CD8-positive, alpha-beta memory T cell (primary cell): Measurements from ENCODE around the gene PRKAG2. TPM values are rescaled to one million over a fixed set of nuclear protein-coding genes. Genes with fewer than 3 reads are reported as not detected.

Source experiments
- CTCF ChIA-PET: fragments of 350-600 bp; sonication (Branson Sonifier 250); formaldehyde crosslinking; loops from one replicate; lab custom pipeline; 2021; ENCODE audit warnings: antibody characterized with exemption; lab: Charles Lee
- POLR2A ChIA-PET: fragments of 350-600 bp; sonication (Branson Sonifier 250); formaldehyde crosslinking; loops from one replicate; lab custom pipeline; 2021; ENCODE audit warnings: antibody characterized with exemption; lab: Charles Lee
- DNase-seq, 5 donors: peaks; one replicate each; pipeline versions ENCODE4 v3.0.0 to v3.0.0-alpha.2; 2020 to 2022; ENCODE audit warnings: mixed read lengths in 1 of 5
- H3K27ac ChIP-seq: one replicate; pipeline ENCODE4 v1.7.0; 2013; ENCODE audit warnings: low read depth, mild to moderate bottlenecking, low read length, moderate library complexity
- H3K27me3 ChIP-seq: 2 replicates; pipeline ENCODE4 v1.7.0; 2013; ENCODE audit warnings: low read length, mild to moderate bottlenecking; ENCODE audit not compliant: insufficient read depth, poor library complexity, severe bottlenecking
- H3K36me3 ChIP-seq: 2 replicates; pipeline ENCODE4 v1.7.0; 2013; ENCODE audit warnings: mild to moderate bottlenecking, low read length, moderate library complexity; ENCODE audit not compliant: insufficient read depth
- H3K4me1 ChIP-seq: 2 replicates; pipeline ENCODE4 v1.7.0; 2013; ENCODE audit warnings: mild to moderate bottlenecking, low read length, moderate library complexity; ENCODE audit not compliant: insufficient read depth
- H3K4me3 ChIP-seq: 2 replicates; pipeline ENCODE4 v1.7.0; 2013; ENCODE audit warnings: mild to moderate bottlenecking, low read length
- H3K9me3 ChIP-seq: 2 replicates; pipeline ENCODE4 v1.7.0; 2013; ENCODE audit warnings: mild to moderate bottlenecking, low read length
- H3K27ac Mint-ChIP-seq, 8 donors: one replicate each; pipeline ENCODE4 v1.8.0; 2020 to 2021; ENCODE audit warnings: mixed read lengths in 8 of 8, mild to moderate bottlenecking in 6 of 8, inconsistent platforms in 3 of 8, moderate library complexity in 3 of 8
- H3K27me3 Mint-ChIP-seq, 2 donors: one replicate each; pipeline ENCODE4 v1.8.0; 2020 to 2021; ENCODE audit warnings: mixed read lengths in 2 of 2, mild to moderate bottlenecking in 1 of 2, moderate library complexity in 1 of 2
- H3K36me3 Mint-ChIP-seq, 3 donors: one replicate each; pipeline ENCODE4 v1.8.0; 2020 to 2021; ENCODE audit warnings: mixed read lengths in 3 of 3, inconsistent platforms in 1 of 3, mild to moderate bottlenecking in 1 of 3
- H3K4me1 Mint-ChIP-seq, 3 donors: one replicate each; pipeline ENCODE4 v1.8.0; 2020 to 2021; ENCODE audit warnings: mixed read lengths in 3 of 3, inconsistent platforms in 1 of 3, mild to moderate bottlenecking in 1 of 3
- H3K4me3 Mint-ChIP-seq, 7 donors: one replicate each; pipeline ENCODE4 v1.8.0; 2020 to 2021; ENCODE audit warnings: mixed read lengths in 7 of 7, mild to moderate bottlenecking in 6 of 7, moderate library complexity in 4 of 7, inconsistent platforms in 2 of 7
- H3K9me3 Mint-ChIP-seq, 5 donors: one replicate each; pipeline ENCODE4 v1.8.0; 2020 to 2022; ENCODE audit warnings: mixed read lengths in 5 of 5, mild to moderate bottlenecking in 3 of 5, moderate library complexity in 2 of 5, inconsistent platforms in 1 of 5
- polyA plus RNA-seq: library from polyadenylated mRNA; unstranded; fragments of 300-500 nt; fragmentation: Illumina TruSeq; gene quantifications from one replicate; pipeline ENCODE4 v1.2.3, GENCODE V29; 2021
- total RNA-seq, 2 experiments: library from RNA; stranded (reverse); gene quantifications; one replicate each; pipeline ENCODE4 v1.2.3, GENCODE V29; 2021

The PRKAG2 gene
- total and polyA plus RNA-seq, 3 experiments from 2014 or later: 23.1 to 31.4 (median 27.2) TPM

GRCh38 chr7:151822541-151823181 lies 54.3 kb downstream of the PRKAG2 start:
- CTCF ChIA-PET: interaction anchor here (1.1 kb wide), 1 partner anchor 8 kb away, joined by 5 read pairs; no protein-coding TSS in a partner anchor
- no peak overlapping the region for H3K4me3 Mint-ChIP-seq
- H3K36me3 ChIP-seq: no peaks in the 10 kb centered on the region

GRCh38 chr7:151821806-151822540 lies 54.9 kb downstream of the PRKAG2 start:
- Histone ChIP-seq H3K27me3 (no peaks in the 10 kb centered on the region), H3K36me3 (no peaks in the 10 kb centered on the region), H3K4me1 (no peaks in the 10 kb centered on the region), H3K27ac (no peak overlapping the region), H3K9me3 (no peaks in the 10 kb centered on the region), H3K4me3 (no peak overlapping the region)
- peaks cover 0 to 7% (median 4%) of the 10 kb centered on the region in 3 donors for H3K36me3 Mint-ChIP-seq
- no peaks in the 10 kb centered on the region for H3K9me3 Mint-ChIP-seq
- no peak overlapping the region for H3K4me3 Mint-ChIP-seq
- peaks cover 0 to 28% (median 4%) of the 10 kb centered on the region in 3 donors for H3K4me1 Mint-ChIP-seq
- H3K27me3 Mint-ChIP-seq: no peaks in the 10 kb centered on the region
- peak overlapping the region in 2 of 8 donors; percentile 38 to 90 for H3K27ac Mint-ChIP-seq
- ChIA-PET CTCF (no interaction called here), POLR2A (no interaction called here)
- no peak for DNase-seq

More at GRCh38 chr7:151822541-151823181, 54.3 kb downstream of the PRKAG2 start:
- DNase-seq: no peak
- Mint-ChIP-seq H3K9me3 (no peaks in the 10 kb centered on the region), H3K36me3 (peaks cover 0 to 4% (median 2%) of the 10 kb centered on the region in 3 donors), H3K27ac (peak overlapping the region in 1 of 8 donors; percentile 90), H3K4me1 (peaks cover under 1 to 25% (median 4%) of the 10 kb centered on the region in 3 donors), H3K27me3 (no peaks in the 10 kb centered on the region)
- Histone ChIP-seq H3K27ac (no peak overlapping the region), H3K4me1 (no peaks in the 10 kb centered on the region), H3K9me3 (no peaks in the 10 kb centered on the region), H3K27me3 (no peaks in the 10 kb centered on the region), H3K4me3 (no peak overlapping the region)
- POLR2A ChIA-PET: no interaction called here

DNA sequence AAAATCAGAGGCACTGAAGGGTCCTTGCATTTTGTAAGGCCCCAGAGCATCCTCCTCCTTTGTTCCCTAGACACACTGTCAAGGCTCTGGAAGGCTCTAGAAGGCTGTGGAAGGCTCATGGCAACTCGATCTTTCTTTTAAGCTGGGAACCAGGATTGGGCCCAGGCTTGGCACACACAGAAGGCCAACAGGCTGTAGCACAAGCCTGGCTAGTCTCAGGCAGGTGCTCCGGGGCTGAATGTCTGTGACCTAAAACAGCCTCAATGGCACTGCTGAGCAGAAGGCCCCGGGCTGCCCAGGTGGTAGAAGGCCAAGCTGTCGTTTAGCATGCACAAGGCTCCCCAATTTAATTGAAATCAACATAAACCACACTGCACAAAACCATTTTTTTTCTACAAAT lies 55.7 kb downstream of the PRKAG2 start:
- Mint-ChIP-seq H3K27me3 (no peaks in the 10 kb centered on the region), H3K36me3 (peaks cover 0 to 7% (median 3%) of the 10 kb centered on the region in 3 donors)

GRCh38 chr7:151820491-151821105 lies 56.3 kb downstream of the PRKAG2 start:
- H3K27ac Mint-ChIP-seq: peak overlapping the region in 3 of 8 donors; percentile 2 to 26 (median 4)
- Histone ChIP-seq H3K36me3 (no peaks in the 10 kb centered on the region), H3K27ac (no peak overlapping the region), H3K9me3 (no peaks in the 10 kb centered on the region), H3K4me1 (no peaks in the 10 kb centered on the region), H3K27me3 (no peaks in the 10 kb centered on the region), H3K4me3 (no peak overlapping the region)
- ChIA-PET CTCF (no interaction called here), POLR2A (no interaction called here)
- no peaks in the 10 kb centered on the region for H3K9me3 Mint-ChIP-seq
- peaks cover 0 to 7% (median 4%) of the 10 kb centered on the region in 3 donors for H3K36me3 Mint-ChIP-seq
- DNase-seq: no peak
- no peak overlapping the region for H3K4me3 Mint-ChIP-seq
- peaks cover 0 to 30% (median 4%) of the 10 kb centered on the region in 3 donors for H3K4me1 Mint-ChIP-seq
- no peaks in the 10 kb centered on the region for H3K27me3 Mint-ChIP-seq

More for the DNA sequence above, 55.7 kb downstream of the PRKAG2 start:
- H3K27ac ChIP-seq: no peak overlapping the region
- no peak overlapping the region for H3K4me3 Mint-ChIP-seq
- H3K9me3 Mint-ChIP-seq: no peaks in the 10 kb centered on the region
- H3K9me3 ChIP-seq: no peaks in the 10 kb centered on the region
- no peak overlapping the region for H3K27ac Mint-ChIP-seq
- no peak overlapping the region for H3K4me3 ChIP-seq
- CTCF ChIA-PET: no interaction called here
- POLR2A ChIA-PET: no interaction called here
- no peaks in the 10 kb centered on the region for H3K27me3 ChIP-seq
- H3K4me1 ChIP-seq: no peaks in the 10 kb centered on the region
- peaks cover 0 to 27% (median 4%) of the 10 kb centered on the region in 3 donors for H3K4me1 Mint-ChIP-seq
- H3K36me3 ChIP-seq: no peaks in the 10 kb centered on the region
- DNase-seq: no peak

GRCh38 chr7:151819866-151820265 lies 57.0 kb downstream of the PRKAG2 start:
- POLR2A ChIA-PET: no interaction called here

DNA sequence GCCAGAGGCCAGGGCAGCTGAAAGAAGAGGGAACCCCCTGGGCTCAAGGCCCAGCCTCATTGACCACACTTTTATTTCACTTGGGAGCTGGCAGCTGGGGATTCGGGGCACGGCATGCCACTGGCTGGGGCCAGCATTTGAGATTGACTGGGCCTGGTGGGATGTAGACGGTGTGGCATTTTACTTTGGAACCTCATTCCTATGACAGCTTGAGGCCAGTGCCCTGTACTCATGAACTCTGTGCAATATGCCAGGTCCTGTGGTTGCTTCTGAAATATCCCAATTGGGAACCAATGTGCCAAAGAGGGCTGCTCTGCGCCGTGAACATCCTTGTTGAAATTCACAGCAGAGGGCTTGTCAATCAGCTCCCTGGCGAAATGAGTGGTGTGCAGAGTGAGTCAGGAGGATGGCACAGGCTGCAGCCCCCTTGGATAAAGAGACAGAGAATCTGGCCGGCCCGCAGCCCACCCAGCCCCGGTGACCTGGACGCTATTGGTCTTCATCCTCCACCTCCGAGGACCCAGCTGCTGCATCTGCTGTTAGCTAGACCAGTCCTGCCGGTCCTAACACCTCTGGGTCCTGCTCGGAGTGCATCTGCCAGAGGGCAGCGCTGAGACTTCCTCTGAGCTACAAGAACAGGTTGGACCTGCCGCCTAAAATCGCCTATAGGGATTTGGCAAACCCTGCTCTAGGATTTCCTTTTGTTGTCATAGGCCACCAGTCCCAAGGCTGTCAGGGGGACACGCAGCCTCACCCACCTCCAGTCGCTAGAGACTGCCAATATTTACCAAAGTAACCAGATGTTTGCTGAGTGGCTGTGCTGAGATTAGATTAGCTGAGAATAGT lies 58.0 kb downstream of the PRKAG2 start:
- no peak overlapping the region for H3K4me3 Mint-ChIP-seq
- CTCF ChIA-PET: no interaction called here

More at GRCh38 chr7:151819866-151820265, 57.0 kb downstream of the PRKAG2 start:
- H3K4me1 ChIP-seq: no peaks in the 10 kb centered on the region
- CTCF ChIA-PET: no interaction called here
- H3K27me3 ChIP-seq: no peaks in the 10 kb centered on the region
- no peaks in the 10 kb centered on the region for H3K9me3 ChIP-seq
- DNase-seq: no peak
- H3K4me3 ChIP-seq: no peak overlapping the region
- Mint-ChIP-seq H3K4me1 (peaks cover 0 to 37% (median 4%) of the 10 kb centered on the region in 3 donors), H3K27ac (peak overlapping the region in 2 of 8 donors; percentile 33 to 78), H3K27me3 (no peaks in the 10 kb centered on the region), H3K4me3 (no peak overlapping the region), H3K36me3 (peaks cover 0 to 7% (median 4%) of the 10 kb centered on the region in 3 donors), H3K9me3 (no peaks in the 10 kb centered on the region)
- H3K27ac ChIP-seq: no peak overlapping the region
- no peaks in the 10 kb centered on the region for H3K36me3 ChIP-seq

DNA sequence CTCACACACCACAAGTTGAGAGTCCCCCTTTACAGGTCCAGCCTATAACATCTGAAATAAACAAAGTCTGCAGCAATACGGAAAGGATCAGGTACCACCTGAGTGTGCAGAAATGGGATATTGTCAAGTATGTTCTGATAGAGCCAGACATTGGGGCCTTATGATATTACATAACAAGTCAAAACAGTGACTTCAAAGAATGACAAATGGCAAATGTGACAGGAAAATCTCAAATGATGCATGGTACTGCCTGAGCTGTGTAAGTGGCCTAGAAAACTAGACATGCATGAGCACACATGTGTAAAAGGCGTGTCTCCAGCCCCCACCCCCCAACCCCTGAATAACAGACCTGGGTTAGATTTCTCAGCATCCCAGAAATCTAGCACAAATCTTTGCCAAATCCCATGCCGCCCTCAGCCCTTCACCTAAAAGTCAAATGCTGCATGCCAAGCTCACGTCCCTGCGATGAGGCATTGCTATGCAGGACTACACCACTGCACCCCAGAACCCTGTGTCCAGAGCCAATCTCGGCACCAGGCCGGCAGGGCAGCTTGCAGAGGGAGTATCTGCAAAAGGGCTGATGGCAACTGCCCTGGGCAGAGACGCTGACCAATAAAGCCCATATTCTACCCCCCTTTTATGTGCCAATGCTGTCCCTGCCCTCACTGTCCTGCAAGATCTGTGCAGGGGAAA lies 58.8 kb downstream of the PRKAG2 start:
- H3K36me3 Mint-ChIP-seq: peaks cover 0 to 7% (median 2%) of the 10 kb centered on the region in 3 donors
- H3K4me3 Mint-ChIP-seq: no peak overlapping the region
- CTCF ChIA-PET: no interaction called here

More for the DNA sequence above, 58.0 kb downstream of the PRKAG2 start:
- Histone ChIP-seq H3K27ac (no peak overlapping the region), H3K36me3 (no peaks in the 10 kb centered on the region), H3K27me3 (no peaks in the 10 kb centered on the region), H3K9me3 (no peaks in the 10 kb centered on the region), H3K4me3 (no peak overlapping the region), H3K4me1 (no peaks in the 10 kb centered on the region)
- POLR2A ChIA-PET: no interaction called here
- Mint-ChIP-seq H3K27me3 (no peaks in the 10 kb centered on the region), H3K4me1 (peaks cover 1 to 37% (median 6%) of the 10 kb centered on the region in 3 donors), H3K27ac (peak overlapping the region in 2 of 8 donors; percentile 4 to 38), H3K36me3 (peaks cover 0 to 7% (median 4%) of the 10 kb centered on the region in 3 donors), H3K9me3 (no peaks in the 10 kb centered on the region)
- DNase-seq: no peak

More for the DNA sequence above, 58.8 kb downstream of the PRKAG2 start:
- H3K9me3 Mint-ChIP-seq: no peaks in the 10 kb centered on the region
- no peaks in the 10 kb centered on the region for H3K27me3 Mint-ChIP-seq
- H3K4me1 ChIP-seq: no peaks in the 10 kb centered on the region
- no peaks in the 10 kb centered on the region for H3K36me3 ChIP-seq
- no peaks in the 10 kb centered on the region for H3K27me3 ChIP-seq
- H3K27ac Mint-ChIP-seq: peak overlapping the region in 2 of 8 donors; percentile 1 to 55
- peaks cover 5 to 43% (median 7%) of the 10 kb centered on the region in 3 donors for H3K4me1 Mint-ChIP-seq
- POLR2A ChIA-PET: no interaction called here
- no peak for DNase-seq
- H3K27ac ChIP-seq: no peak overlapping the region
- no peaks in the 10 kb centered on the region for H3K9me3 ChIP-seq
- no peak overlapping the region for H3K4me3 ChIP-seq
